MM.1S (cell line): ENCODE results near the gene SNRNP27.

Source experiments
- DNase-seq: peaks from one replicate; pipeline ENCODE4 v3.0.0-alpha.2; 2015
- H2AFZ ChIP-seq: fragments of 300-600 bp; sonication (generic); 2 replicates; pipeline ENCODE4 v1.6.0; 2016; ENCODE audit warnings: antibody characterized with exemption, low read length
- H3F3A ChIP-seq: fragments of 300-600 bp; sonication (generic); 2 replicates; pipeline ENCODE4 v1.6.1; 2016; ENCODE audit warnings: mild to moderate bottlenecking, antibody characterized with exemption, low read length, moderate library complexity, mixed read lengths; ENCODE audit not compliant: insufficient read depth
- H3K27ac ChIP-seq: fragments of 300-600 bp; sonication (generic); 2 replicates; pipeline ENCODE4 v1.5.1; 2016; ENCODE audit warnings: mild to moderate bottlenecking, low read length
- H3K27me3 ChIP-seq: fragments of 300-600 bp; sonication (generic); replicated peaks from 2 replicates; pipeline ENCODE4 v1.6.0; 2016; ENCODE audit warnings: low read length; ENCODE audit not compliant: insufficient read depth
- H3K36me3 ChIP-seq: fragments of 300-600 bp; sonication (generic); replicated peaks from 2 replicates; pipeline ENCODE4 v1.6.1; 2016; ENCODE audit warnings: mild to moderate bottlenecking, low read length, mixed read lengths; ENCODE audit not compliant: insufficient read depth
- H3K4me1 ChIP-seq: fragments of 300-600 bp; sonication (generic); 2 replicates; pipeline ENCODE4 v1.6.1; 2016; ENCODE audit warnings: low read length, mixed read lengths
- H3K4me2 ChIP-seq: fragments of 300-600 bp; sonication (generic); 2 replicates; pipeline ENCODE4 v1.6.0; 2016; ENCODE audit warnings: low read depth, low read length
- H3K4me3 ChIP-seq: fragments of 300-600 bp; sonication (generic); 2 replicates; pipeline ENCODE4 v1.5.1; 2016; ENCODE audit warnings: low read length, mixed read lengths
- H3K79me2 ChIP-seq: fragments of 300-600 bp; sonication (generic); 2 replicates; pipeline ENCODE4 v1.6.1; 2016; ENCODE audit warnings: mixed run types, low read length, mixed read lengths
- H3K9ac ChIP-seq: fragments of 300-600 bp; sonication (generic); 2 replicates; pipeline ENCODE4 v1.6.1; 2016; ENCODE audit warnings: low read length, mixed read lengths
- H3K9me2 ChIP-seq: fragments of 300-600 bp; sonication (generic); replicated peaks from 2 replicates; pipeline ENCODE4 v1.6.1; 2016; ENCODE audit warnings: mild to moderate bottlenecking, low read length, mixed read lengths; ENCODE audit not compliant: insufficient read depth
- H3K9me3 ChIP-seq: fragments of 300-600 bp; sonication (generic); replicated peaks from 2 replicates; pipeline ENCODE4 v1.6.1; 2016; ENCODE audit warnings: mild to moderate bottlenecking, low read length, mixed read lengths; ENCODE audit not compliant: insufficient read depth
- H4K20me1 ChIP-seq: fragments of 300-600 bp; sonication (generic); 2 replicates; pipeline ENCODE4 v1.6.1; 2016; ENCODE audit warnings: mild to moderate bottlenecking, low read length, moderate library complexity, mixed read lengths; ENCODE audit not compliant: insufficient read depth
- EZH2 ChIP-seq: fragments of 300-600 bp; sonication (generic); optimal IDR thresholded peaks from 2 replicates; pipeline ENCODE3; 2017; ENCODE audit warnings: low read depth, mild to moderate bottlenecking, antibody characterized with exemption, low read length, mixed read lengths
- EZH2phosphoT487 ChIP-seq: fragments of 300-600 bp; sonication (generic); IDR thresholded peaks from 2 replicates; pipeline ENCODE4 v1.6.1; 2018; ENCODE audit warnings: antibody characterized with exemption, low read length
- TF ChIP-seq, protein P1 (sequence below): fragments of 300-600 bp; sonication (generic); IDR thresholded peaks from 2 replicates; pipeline ENCODE4 v1.5.1; 2016; ENCODE audit warnings: antibody characterized with exemption, low read length, mixed read lengths

SNRNP27 gene

DNA sequence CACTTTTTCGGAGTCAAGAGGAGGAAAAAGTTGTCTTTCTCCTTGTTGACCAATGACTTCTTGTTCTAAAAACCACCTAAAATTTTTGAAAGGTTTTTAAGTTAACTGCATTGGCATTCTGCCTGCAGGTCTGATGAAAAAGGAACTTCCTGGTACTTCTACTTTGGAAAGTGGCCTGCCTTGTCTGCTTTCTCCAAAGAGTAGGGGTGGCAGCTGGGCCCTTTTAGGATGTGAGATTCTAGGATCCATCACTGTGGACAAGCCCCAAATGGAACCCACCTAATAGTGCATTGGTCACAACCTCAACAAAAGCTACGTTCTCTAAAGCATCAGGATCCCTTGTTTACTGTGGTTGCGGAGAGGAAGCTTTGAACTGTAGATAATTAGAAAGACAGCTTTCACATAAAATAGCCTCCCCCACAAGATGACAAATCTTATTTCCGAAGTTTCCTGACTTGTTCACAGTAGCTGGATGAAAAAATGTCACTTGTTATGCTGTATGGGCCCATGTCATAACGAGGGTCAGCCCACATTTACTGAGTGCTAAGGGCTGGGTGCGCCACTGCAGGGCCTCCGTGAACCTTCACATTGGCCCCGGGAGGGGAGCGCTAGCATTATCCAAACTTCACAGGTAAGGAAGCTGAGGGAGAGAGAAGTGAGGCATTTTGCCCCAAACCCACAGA, 50.2 kb downstream of the SNRNP27 start:
- H3K36me3 ChIP-seq, result no peaks in the 10 kb centered on the region
- no peak overlapping the region for H2AFZ ChIP-seq
- DNase-seq, result no peak
- no peaks in the 10 kb centered on the region for H3K27me3 ChIP-seq
- H3K4me2 ChIP-seq, result no peak overlapping the region
- no peak overlapping the region for H3K4me3 ChIP-seq
- peaks cover 17% of the 10 kb centered on the region for H3K4me1 ChIP-seq
- no peak overlapping the region for H3K9ac ChIP-seq
- no peaks in the 10 kb centered on the region for H3K9me2 ChIP-seq
- TF ChIP-seq EZH2phosphoT487 (no peak), EZH2 (no peak)
- TF ChIP-seq, protein P1, sequence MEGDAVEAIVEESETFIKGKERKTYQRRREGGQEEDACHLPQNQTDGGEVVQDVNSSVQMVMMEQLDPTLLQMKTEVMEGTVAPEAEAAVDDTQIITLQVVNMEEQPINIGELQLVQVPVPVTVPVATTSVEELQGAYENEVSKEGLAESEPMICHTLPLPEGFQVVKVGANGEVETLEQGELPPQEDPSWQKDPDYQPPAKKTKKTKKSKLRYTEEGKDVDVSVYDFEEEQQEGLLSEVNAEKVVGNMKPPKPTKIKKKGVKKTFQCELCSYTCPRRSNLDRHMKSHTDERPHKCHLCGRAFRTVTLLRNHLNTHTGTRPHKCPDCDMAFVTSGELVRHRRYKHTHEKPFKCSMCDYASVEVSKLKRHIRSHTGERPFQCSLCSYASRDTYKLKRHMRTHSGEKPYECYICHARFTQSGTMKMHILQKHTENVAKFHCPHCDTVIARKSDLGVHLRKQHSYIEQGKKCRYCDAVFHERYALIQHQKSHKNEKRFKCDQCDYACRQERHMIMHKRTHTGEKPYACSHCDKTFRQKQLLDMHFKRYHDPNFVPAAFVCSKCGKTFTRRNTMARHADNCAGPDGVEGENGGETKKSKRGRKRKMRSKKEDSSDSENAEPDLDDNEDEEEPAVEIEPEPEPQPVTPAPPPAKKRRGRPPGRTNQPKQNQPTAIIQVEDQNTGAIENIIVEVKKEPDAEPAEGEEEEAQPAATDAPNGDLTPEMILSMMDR, result no peak
- H3F3A ChIP-seq, result no peaks in the 10 kb centered on the region
- no peaks in the 10 kb centered on the region for H3K79me2 ChIP-seq
- H4K20me1 ChIP-seq, result no peaks in the 10 kb centered on the region
- H3K27ac ChIP-seq, result no peak overlapping the region
- H3K9me3 ChIP-seq, result no peaks in the 10 kb centered on the region

DNA sequence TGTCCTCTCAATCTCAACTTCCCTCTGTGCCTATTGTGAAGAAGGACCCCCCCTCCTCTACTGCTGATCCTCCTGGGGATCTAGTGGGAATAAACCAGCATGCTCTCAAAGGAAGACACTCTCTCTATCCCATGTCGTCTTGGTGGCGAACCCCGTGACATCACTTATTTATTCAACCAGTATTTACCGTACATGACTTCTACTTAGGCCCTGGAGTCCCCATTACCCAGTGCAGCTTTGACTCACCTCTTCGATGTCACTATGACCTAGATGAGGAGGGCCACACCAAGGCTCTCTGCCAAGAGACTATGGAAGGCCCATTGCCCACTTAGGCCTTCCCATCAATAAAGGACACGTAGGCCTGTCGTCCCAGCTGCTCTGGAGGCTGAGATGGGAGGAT, 51.0 kb downstream of the SNRNP27 start:
- peaks cover 17% of the 10 kb centered on the region for H3K4me1 ChIP-seq
- no peak for TF ChIP-seq EZH2phosphoT487
- no peaks in the 10 kb centered on the region for H3K9me2 ChIP-seq
- H3K4me2 ChIP-seq, result no peak overlapping the region
- DNase-seq, result no peak
- no peaks in the 10 kb centered on the region for H3K9me3 ChIP-seq
- no peak overlapping the region for H3K27ac ChIP-seq
- no peaks in the 10 kb centered on the region for H3K27me3 ChIP-seq
- H3F3A ChIP-seq, result no peaks in the 10 kb centered on the region
- H3K9ac ChIP-seq, result no peak overlapping the region
- no peak overlapping the region for H2AFZ ChIP-seq
- H3K4me3 ChIP-seq, result no peak overlapping the region
- H3K36me3 ChIP-seq, result no peaks in the 10 kb centered on the region
- no peaks in the 10 kb centered on the region for H3K79me2 ChIP-seq
- no peaks in the 10 kb centered on the region for H4K20me1 ChIP-seq

DNA sequence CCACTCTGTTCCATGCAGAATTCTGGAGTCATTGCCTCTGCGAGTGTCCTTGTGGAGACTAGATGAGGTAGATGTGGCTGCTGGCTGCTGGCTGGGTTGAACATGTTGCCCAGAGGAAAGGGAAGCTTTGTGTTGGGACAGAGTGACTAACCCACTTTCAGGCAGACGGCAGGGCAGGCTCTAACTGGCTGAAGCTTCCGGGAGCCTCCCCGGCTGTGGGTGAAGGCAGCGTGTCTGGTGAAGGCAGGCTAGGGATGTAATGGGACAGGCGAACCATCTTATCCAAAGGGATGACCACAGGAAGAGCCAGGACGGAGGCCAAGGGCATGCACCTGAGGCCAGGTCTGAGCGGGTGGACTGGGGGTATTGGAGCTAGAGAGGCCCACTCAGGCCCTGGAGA, 51.7 kb downstream of the SNRNP27 start:
- Histone ChIP-seq H3K9me2 (no peaks in the 10 kb centered on the region), H3K27ac (no peak overlapping the region), H3K9me3 (no peaks in the 10 kb centered on the region), H3K9ac (no peak overlapping the region), H4K20me1 (no peaks in the 10 kb centered on the region), H2AFZ (no peak overlapping the region), H3K79me2 (no peaks in the 10 kb centered on the region), H3K4me1 (peaks cover 17% of the 10 kb centered on the region), H3F3A (no peaks in the 10 kb centered on the region), H3K4me3 (no peak overlapping the region), H3K4me2 (no peak overlapping the region), H3K36me3 (no peaks in the 10 kb centered on the region), H3K27me3 (no peaks in the 10 kb centered on the region)
- TF ChIP-seq EZH2phosphoT487 (no peak), EZH2 (no peak)
- TF ChIP-seq, protein P1, result no peak
- DNase-seq, result no peak

DNA sequence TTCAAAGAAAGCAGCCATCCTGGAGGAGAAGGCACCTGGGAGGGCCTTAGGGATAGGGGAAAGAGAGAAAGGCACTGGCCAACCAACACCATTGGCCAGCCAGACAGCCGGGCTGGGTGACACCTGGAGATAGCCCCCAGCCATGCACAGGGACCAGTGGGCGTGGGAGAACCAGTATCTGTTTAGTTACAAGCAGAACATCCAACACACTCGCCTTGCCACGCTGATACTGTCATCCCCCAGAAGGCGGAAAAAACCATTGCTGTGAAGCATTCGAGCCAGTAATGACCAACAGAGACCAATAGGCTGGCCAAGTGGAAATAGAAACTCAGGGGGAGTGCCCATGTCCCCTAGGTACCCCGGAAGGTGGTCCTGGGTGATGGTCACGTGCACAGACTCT, 52.2 kb downstream of the SNRNP27 start:
- Histone ChIP-seq H3K9me3 (no peaks in the 10 kb centered on the region), H4K20me1 (no peaks in the 10 kb centered on the region), H3K27me3 (no peaks in the 10 kb centered on the region), H2AFZ (0 out of 2 replicates have a peak overlapping the region, but pooled peaks have one; percentile 53), H3K9me2 (no peaks in the 10 kb centered on the region), H3K9ac (no peak overlapping the region), H3K36me3 (no peaks in the 10 kb centered on the region), H3K27ac (no peak overlapping the region; the same call in 1 of the 2 replicates), H3K4me1 (peaks cover 17% of the 10 kb centered on the region), H3K4me2 (peak overlapping the region; percentile 51; the same call in 1 of the 2 replicates), H3F3A (no peaks in the 10 kb centered on the region), H3K4me3 (no peak overlapping the region), H3K79me2 (no peaks in the 10 kb centered on the region)
- DNase-seq, result no peak
- TF ChIP-seq, protein P1, result no peak
- no peak for TF ChIP-seq EZH2phosphoT487
- TF ChIP-seq EZH2, result no peak
